Measurements from ENCODE around the gene UQCC2.

UQCC2 gene

DNA sequence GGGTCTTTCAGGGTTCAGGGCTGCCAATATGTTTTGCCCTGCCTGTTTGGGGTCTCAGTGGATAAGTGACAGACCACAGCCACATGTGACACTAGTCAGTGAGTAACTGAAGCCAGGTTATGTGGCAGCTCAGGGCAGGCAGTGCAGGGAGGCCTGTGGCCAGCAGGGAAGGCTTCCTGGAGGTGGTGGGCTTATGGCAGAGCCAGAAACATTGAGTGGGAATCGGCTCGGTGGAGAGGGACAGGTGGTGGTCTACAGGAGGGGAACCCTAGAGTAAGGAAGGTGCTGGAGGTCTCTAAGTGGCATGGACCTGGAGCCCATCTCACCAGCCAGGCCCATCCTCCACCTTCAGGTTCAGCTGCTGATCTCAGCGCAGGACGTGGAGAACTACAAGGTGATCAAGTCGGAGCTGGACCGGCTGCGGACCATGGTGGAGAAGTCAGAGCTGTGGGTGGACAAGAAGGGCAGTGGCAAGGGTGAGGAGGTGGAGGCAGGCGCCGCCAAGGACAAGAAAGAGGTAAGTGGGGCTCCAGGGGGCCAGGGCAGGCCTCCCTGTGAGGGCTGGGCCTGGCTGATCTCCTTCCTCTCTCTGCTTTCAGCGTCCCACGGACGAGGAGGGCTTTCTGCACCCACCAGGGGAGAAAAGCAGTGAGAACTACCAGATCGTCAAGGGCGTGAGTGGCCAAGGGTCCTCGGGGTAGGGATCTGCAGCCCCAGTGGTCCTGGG lies 34.9 kb downstream of the UQCC2 start:
- TF ChIP-seq SIN3A (IDR thresholded peaks at IDR 0.05; ENCODE audit: borderline replicate concordance, insufficient read depth, low read length) (no peak), TAF1 (IDR thresholded peaks at IDR 0.05; ENCODE audit: borderline replicate concordance, insufficient read depth, low read length) (no peak), FOXP2 (optimal IDR thresholded peaks at IDR 0.05; ENCODE audit: borderline replicate concordance, extremely low read depth, extremely low read length, insufficient read depth) (no peak), REST (IDR thresholded peaks at IDR 0.05; ENCODE audit: insufficient read depth in 1 of 2, low read depth in 2 of 2, low read length in 2 of 2) (no peak), POLR2AphosphoS5 (IDR thresholded peaks at IDR 0.05; ENCODE audit: low read depth, low read length) (no peak)

DNA sequence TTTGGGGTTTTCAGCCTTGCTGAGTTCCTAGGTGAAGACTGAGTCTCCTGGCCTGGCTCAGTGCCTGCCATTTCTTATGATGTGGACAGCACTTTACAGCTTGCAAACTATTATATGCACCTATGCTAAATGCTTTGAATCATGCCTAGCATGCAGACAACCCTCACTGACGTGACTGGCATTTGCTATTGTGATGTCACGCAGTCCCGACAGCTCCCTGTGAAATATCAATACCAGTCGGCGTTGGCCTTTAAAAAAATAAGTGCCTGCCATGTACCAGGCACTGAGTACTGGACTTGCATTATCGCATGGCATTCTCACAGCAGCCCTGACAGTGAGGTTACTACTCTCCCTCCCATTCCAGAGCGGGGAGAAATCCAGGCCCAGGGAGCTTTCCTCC lies 35.5 kb downstream of the UQCC2 start:
- TF ChIP-seq FOXP2 (optimal IDR thresholded peaks at IDR 0.05; ENCODE audit: borderline replicate concordance, extremely low read depth, extremely low read length, insufficient read depth) (no peak), TAF1 (IDR thresholded peaks at IDR 0.05; ENCODE audit: borderline replicate concordance, insufficient read depth, low read length) (no peak), POLR2AphosphoS5 (IDR thresholded peaks at IDR 0.05; ENCODE audit: low read depth, low read length) (no peak), SIN3A (IDR thresholded peaks at IDR 0.05; ENCODE audit: borderline replicate concordance, insufficient read depth, low read length) (no peak), REST (IDR thresholded peaks at IDR 0.05; ENCODE audit: insufficient read depth in 1 of 2, low read depth in 2 of 2, low read length in 2 of 2) (no peak)

DNA sequence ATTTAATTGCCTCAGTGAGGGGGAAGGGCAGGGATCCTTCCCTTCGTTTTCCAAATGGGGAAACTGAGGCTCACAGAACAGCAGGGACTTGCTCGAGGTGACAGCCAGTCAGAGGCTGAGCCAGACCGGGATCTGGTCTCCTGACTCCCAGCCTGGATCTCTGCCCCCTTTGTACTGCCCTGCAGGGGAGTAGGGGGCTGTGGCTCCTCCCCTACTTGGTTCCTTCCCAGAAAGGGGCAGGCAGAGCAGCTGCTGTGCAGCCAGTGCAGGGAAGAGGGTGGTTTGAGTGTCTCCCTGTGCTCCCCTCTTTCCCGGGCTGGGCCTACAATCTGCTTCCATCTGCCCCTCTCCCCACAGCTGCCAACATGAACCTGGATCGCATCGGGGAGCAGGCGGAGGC lies 37.6 kb downstream of the UQCC2 start:
- no peak for TF ChIP-seq REST (IDR thresholded peaks at IDR 0.05; ENCODE audit: insufficient read depth in 1 of 2, low read depth in 2 of 2, low read length in 2 of 2)
- TF ChIP-seq TAF1 (IDR thresholded peaks at IDR 0.05; ENCODE audit: borderline replicate concordance, insufficient read depth, low read length) = no peak
- TF ChIP-seq POLR2AphosphoS5 (IDR thresholded peaks at IDR 0.05; ENCODE audit: low read depth, low read length) = no peak
- TF ChIP-seq FOXP2 (optimal IDR thresholded peaks at IDR 0.05; ENCODE audit: borderline replicate concordance, extremely low read depth, extremely low read length, insufficient read depth) = no peak
- no peak for TF ChIP-seq SIN3A (IDR thresholded peaks at IDR 0.05; ENCODE audit: borderline replicate concordance, insufficient read depth, low read length)

DNA sequence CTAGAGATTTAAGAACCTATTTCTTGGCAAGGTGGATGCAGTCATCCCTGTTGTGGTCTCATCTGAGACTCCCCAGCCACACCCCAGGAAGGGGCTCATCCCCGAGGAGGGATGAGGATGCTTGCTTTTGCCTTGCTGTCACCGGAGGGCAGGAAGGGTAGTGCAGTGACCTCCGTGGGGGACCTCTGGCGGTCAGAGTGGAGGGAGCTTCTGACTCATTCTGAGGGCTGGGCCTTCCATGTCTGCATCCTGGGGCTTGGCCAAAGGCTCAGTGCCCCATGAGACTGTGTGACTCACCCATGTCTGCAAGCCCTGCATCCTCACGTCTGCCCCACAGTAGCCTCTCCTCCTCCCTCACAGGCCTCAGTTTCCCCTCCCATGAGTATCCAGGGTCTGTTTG lies 38.7 kb downstream of the UQCC2 start:
- TF ChIP-seq FOXP2 (optimal IDR thresholded peaks at IDR 0.05; ENCODE audit: borderline replicate concordance, extremely low read depth, extremely low read length, insufficient read depth) (peak; percentile 40), TAF1 (IDR thresholded peaks at IDR 0.05; ENCODE audit: borderline replicate concordance, insufficient read depth, low read length) (no peak)

GRCh38 chr6:33671744-33672072 lies 39.8 kb downstream of the UQCC2 start:
- TF ChIP-seq FOXP2 (optimal IDR thresholded peaks at IDR 0.05; ENCODE audit: borderline replicate concordance, extremely low read depth, extremely low read length, insufficient read depth) (no peak), POLR2AphosphoS5 (IDR thresholded peaks at IDR 0.05; ENCODE audit: low read depth, low read length) (no peak), SIN3A (IDR thresholded peaks at IDR 0.05; ENCODE audit: borderline replicate concordance, insufficient read depth, low read length) (no peak), TAF1 (IDR thresholded peaks at IDR 0.05; ENCODE audit: borderline replicate concordance, insufficient read depth, low read length) (no peak), REST (IDR thresholded peaks at IDR 0.05; ENCODE audit: insufficient read depth in 1 of 2, low read depth in 2 of 2, low read length in 2 of 2) (no peak)
